Measurements from ENCODE around the gene JARID2.

GRCh38 chr6:15406452-15406851 is 160.6 kb downstream of the JARID2 start:
- no peak for TF ChIP-seq CTCF (tag by site-specific recombination; IDR thresholded peaks at IDR 0.05)
- TF ChIP-seq ZNF658 (tag by site-specific recombination; IDR thresholded peaks at IDR 0.05), result no peak
